Activated CD4-positive, alpha-beta T cell treated with anti-CD3 and anti-CD28 coated beads, Interleukin-2, amount 50 U/mL, for 48 hours (primary cell): Measurements from ENCODE around the gene CARNS1.

ENCODE experiments used
- DNase-seq, 2 experiments: peaks; one replicate each; pipeline ENCODE4 v3.0.0-alpha.2; 2020

The CARNS1 gene

GRCh38 chr11:67468759-67469507 lies 53.5 kb downstream of the CARNS1 start, which contains the start of gene TMEM134:
TSS of gene TMEM134 (minus strand) at chr11:67469251. CDS start at chr11:67469192, 59 bp downstream.
- DNase-seq, result peak; percentile 88 to 91

- DNase-seq, result no peak
These were observed 54.0 kb downstream of the CARNS1 start for GRCh38 chr11:67469508-67469811.

- no peak for DNase-seq
These were observed 55.0 kb downstream of the CARNS1 start for GRCh38 chr11:67470337-67471002.

GRCh38 chr11:67472882-67473281 lies 57.4 kb downstream of the CARNS1 start:
- DNase-seq, result no peak
